SU-DHL-6 (cell line): Measurements from ENCODE around the gene MIF4GD.
A peak's percentile ranks its signal among the peaks of the same experiment; 100 is the strongest.

ENCODE experiments used
- H2AFZ ChIP-seq: fragments of 200-600 bp; sonication (generic); 2 replicates; pipeline ENCODE4 v1.6.1; 2014; ENCODE audit warnings: low read depth, mild to moderate bottlenecking, moderate library complexity, mixed read lengths, antibody characterized with exemption, low read length; ENCODE audit not compliant: severe bottlenecking
- H3F3A ChIP-seq: fragments of 200-600 bp; shearing (Covaris generic); 2 replicates; pipeline ENCODE4 v1.6.0; 2016; ENCODE audit warnings: antibody characterized with exemption, mild to moderate bottlenecking; ENCODE audit not compliant: insufficient read depth
- H3K27ac ChIP-seq: fragments of 200-600 bp; sonication (generic); 2 replicates; pipeline ENCODE4 v1.5.1; 2016; ENCODE audit warnings: low read depth, mild to moderate bottlenecking, low read length, moderate library complexity, mixed read lengths
- H3K27me3 ChIP-seq: fragments of 200-600 bp; sonication (generic), shearing (Covaris generic); 2 replicates; pipeline ENCODE4 v1.6.0; 2014; ENCODE audit warnings: mild to moderate bottlenecking, low read length
- H3K36me3 ChIP-seq: fragments of 200-600 bp; sonication (generic); 2 replicates; pipeline ENCODE4 v1.6.1; 2014; ENCODE audit warnings: mild to moderate bottlenecking, low read length, mixed read lengths
- H3K4me2 ChIP-seq: fragments of 300-600, 200-600 bp; shearing (Covaris generic), sonication (generic); 2 replicates; pipeline ENCODE4 v1.6.0; 2014; ENCODE audit warnings: low read length, low read depth, mild to moderate bottlenecking; ENCODE audit not compliant: poor library complexity, severe bottlenecking
- H3K4me3 ChIP-seq: fragments of 200-600 bp; sonication (generic); 2 replicates; pipeline ENCODE4 v1.5.1; 2014; ENCODE audit warnings: antibody characterized with exemption, low read length, mild to moderate bottlenecking, mixed read lengths; ENCODE audit not compliant: insufficient read depth, poor library complexity, severe bottlenecking
- H3K79me2 ChIP-seq: fragments of 200-600 bp; sonication (generic); 2 replicates; pipeline ENCODE4 v1.6.1; 2014; ENCODE audit warnings: mild to moderate bottlenecking, low read length, moderate library complexity; ENCODE audit not compliant: insufficient read depth
- H3K9ac ChIP-seq: fragments of 200-600 bp; sonication (generic); 2 replicates; pipeline ENCODE4 v1.7.0; 2014; ENCODE audit warnings: mild to moderate bottlenecking, low read length
- H3K9me2 ChIP-seq: fragments of 200-600 bp; sonication (generic); replicated peaks from 2 replicates; pipeline ENCODE4 v1.6.1; 2014; ENCODE audit warnings: low read length; ENCODE audit not compliant: insufficient read depth
- H3K9me3 ChIP-seq: fragments of 200-600 bp; sonication (generic); 2 replicates; pipeline ENCODE4 v1.6.1; 2014; ENCODE audit warnings: low read length, mixed read lengths; ENCODE audit not compliant: insufficient read depth
- H4K20me1 ChIP-seq: fragments of 200-600 bp; sonication (generic); 2 replicates; pipeline ENCODE4 v1.6.1; 2014; ENCODE audit warnings: low read depth, mild to moderate bottlenecking, antibody characterized with exemption, low read length, moderate library complexity, mixed read lengths
- CTCF ChIP-seq: fragments of 200-600 bp; sonication (generic); IDR thresholded peaks from one replicate; pipeline ENCODE4 v1.5.1; 2017; ENCODE audit warnings: antibody characterized with exemption, mild to moderate bottlenecking, low read length, moderate library complexity; ENCODE audit not compliant: insufficient read depth, poor library complexity, severe bottlenecking
- EZH2phosphoT487 ChIP-seq: fragments of 200-600 bp; sonication (generic), shearing (Covaris generic); conservative IDR thresholded peaks from 2 replicates; pipeline ENCODE4 v1.6.1; 2018; ENCODE audit warnings: mild to moderate bottlenecking, antibody characterized with exemption, low read length, moderate library complexity, mixed read lengths

Gene MIF4GD

DNA sequence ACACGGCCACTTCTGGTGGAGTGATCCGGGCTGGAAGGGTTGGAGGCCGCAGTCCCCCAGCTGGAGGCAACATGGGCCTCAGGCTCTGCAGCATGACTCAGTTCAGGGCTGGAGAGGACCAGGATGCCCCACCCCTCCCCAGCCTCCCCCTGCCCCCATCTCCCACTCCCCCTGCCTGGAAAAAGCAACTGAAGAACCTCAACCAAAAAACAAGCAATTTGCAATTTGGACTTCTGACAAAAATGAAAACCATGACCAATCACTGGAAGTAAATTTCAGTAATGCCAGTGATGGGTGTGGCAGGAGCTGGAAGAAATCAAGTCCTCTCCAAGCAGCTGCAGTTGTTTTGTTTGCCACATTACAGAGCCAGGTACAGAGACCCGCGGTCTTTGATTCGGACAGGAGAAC lies 6.6 kb upstream of the MIF4GD start:
- TF ChIP-seq CTCF (no peak), EZH2phosphoT487 (no peak)
- peaks cover 6% of the 10 kb centered on the region; the same call in 1 of the 2 replicates for H3K36me3 ChIP-seq
- H3K9ac ChIP-seq, result no peak overlapping the region
- H3K27me3 ChIP-seq, result no peaks in the 10 kb centered on the region
- no peaks in the 10 kb centered on the region for H3K9me2 ChIP-seq
- no peak overlapping the region for H3K4me2 ChIP-seq
- H3K27ac ChIP-seq, result no peak overlapping the region
- H3F3A ChIP-seq, result peaks cover 21% of the 10 kb centered on the region
- H4K20me1 ChIP-seq, result no peaks in the 10 kb centered on the region
- no peaks in the 10 kb centered on the region for H3K9me3 ChIP-seq
- peaks cover 10% of the 10 kb centered on the region; the same call in 1 of the 2 replicates for H3K79me2 ChIP-seq
- no peak overlapping the region for H2AFZ ChIP-seq
- no peak overlapping the region for H3K4me3 ChIP-seq

DNA sequence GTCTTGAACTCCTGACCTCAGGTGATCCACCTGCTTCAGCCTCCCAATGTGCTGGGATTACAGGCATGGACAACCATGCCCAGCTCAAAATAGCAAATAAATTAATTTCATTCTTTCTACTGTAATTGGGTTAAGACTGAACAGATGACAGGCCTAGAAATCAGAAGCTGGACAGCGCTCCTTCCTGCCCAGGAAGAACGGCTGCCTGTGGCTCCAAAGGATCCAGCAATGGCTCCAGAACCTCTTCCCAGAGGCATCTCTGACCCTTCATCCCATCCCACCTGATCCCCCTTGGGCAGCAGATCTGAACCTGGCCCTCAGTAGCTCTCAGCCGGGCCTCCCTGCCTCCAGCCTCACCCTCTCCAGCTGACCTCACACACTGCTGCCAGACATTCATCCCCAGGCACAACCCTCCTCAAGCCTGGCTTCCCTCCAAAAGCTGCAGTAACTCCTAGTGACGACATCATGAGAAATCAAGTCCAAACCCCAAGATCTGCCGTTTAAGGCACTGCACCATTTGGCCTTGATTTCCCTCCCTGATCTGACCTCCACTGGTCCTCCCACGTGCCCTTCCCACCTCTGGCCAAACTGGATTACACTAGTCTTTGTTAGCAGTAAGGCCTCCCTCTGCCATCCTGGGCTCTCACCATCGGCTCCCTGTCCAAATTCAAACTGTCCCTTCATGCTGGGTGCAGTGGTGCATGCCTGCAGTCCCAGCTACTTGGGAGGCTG lies 3.1 kb upstream of the MIF4GD start:
- Histone ChIP-seq H3K27ac (no peak overlapping the region), H3K9ac (no peak overlapping the region), H3K4me3 (no peak overlapping the region), H3K36me3 (peaks cover 4% of the 10 kb centered on the region; the same call in 1 of the 2 replicates), H3K9me3 (no peaks in the 10 kb centered on the region), H3K27me3 (no peaks in the 10 kb centered on the region), H3K9me2 (no peaks in the 10 kb centered on the region), H3K4me2 (no peak overlapping the region), H3K79me2 (peaks cover 13% of the 10 kb centered on the region), H3F3A (peaks cover 30% of the 10 kb centered on the region), H2AFZ (no peak overlapping the region), H4K20me1 (no peaks in the 10 kb centered on the region)
- TF ChIP-seq CTCF (no peak), EZH2phosphoT487 (no peak)

GRCh38 chr17:75272848-75273184 lies 1.8 kb upstream of the MIF4GD start:
- Histone ChIP-seq H3K9me3 (no peaks in the 10 kb centered on the region), H3K9ac (peak overlapping the region; percentile 100), H3K4me3 (no peak overlapping the region), H4K20me1 (no peaks in the 10 kb centered on the region), H3F3A (peaks cover 33% of the 10 kb centered on the region), H3K27ac (peak overlapping the region; percentile 82), H3K36me3 (0 out of 2 replicates have a peak, but pooled peaks cover 2% of the 10 kb centered on the region), H3K4me2 (peak overlapping the region; percentile 54), H3K9me2 (no peaks in the 10 kb centered on the region), H3K79me2 (peaks cover 15% of the 10 kb centered on the region), H2AFZ (no peak overlapping the region), H3K27me3 (no peaks in the 10 kb centered on the region)
- TF ChIP-seq CTCF (no peak), EZH2phosphoT487 (no peak)
